LNCAP (cell line): Measurements from ENCODE around the gene SLC10A3.

Source experiments
- CTCF ChIP-seq: fragments of 450-650 bp; IDR thresholded peaks from 2 replicates; pipeline ENCODE4 v1.5.1; 2017; ENCODE audit warnings: mild to moderate bottlenecking

The SLC10A3 gene

GRCh38 chrX:154483325-154483724 is 7.1 kb downstream of the SLC10A3 start:
- no peak for TF ChIP-seq CTCF

GRCh38 chrX:154482786-154483185 is 7.6 kb downstream of the SLC10A3 start:
- no peak for TF ChIP-seq CTCF

GRCh38 chrX:154481911-154482601 is 8.4 kb downstream of the SLC10A3 start:
- no peak for TF ChIP-seq CTCF

GRCh38 chrX:154481195-154481594 is 9.2 kb downstream of the SLC10A3 start:
- no peak for TF ChIP-seq CTCF

GRCh38 chrX:154478728-154479622 is 11.5 kb downstream of the SLC10A3 start, which contains the start of gene LAGE3:
LAGE3 (minus strand) TSS chrX:154479281; CDS start chrX:154478915, 366 bp downstream.
- no peak for TF ChIP-seq CTCF

GRCh38 chrX:154477891-154478477 is 12.4 kb downstream of the SLC10A3 start:
- no peak for TF ChIP-seq CTCF

- TF ChIP-seq CTCF: no peak
These were observed 13.6 kb downstream of the SLC10A3 start for GRCh38 chrX:154476821-154477220.
